Brain microvascular endothelial cell (primary cell): ENCODE results near the gene RPS13.
"Not testable (repeated sequence)": the region's sequence is repeated elsewhere in the genome, so short reads cannot be mapped to it uniquely, and the experiment has no call there.

ENCODE experiments used
- DNase-seq: peaks from one replicate; pipeline ENCODE4 v3.0.0-alpha.2; 2020
- H3K27ac ChIP-seq: fragments of 250-450 bp; sonication (Bioruptor Pico); 2 replicates; pipeline ENCODE4 v1.5.1; 2020; ENCODE audit warnings: mild to moderate bottlenecking, moderate library complexity
- H3K27me3 ChIP-seq: fragments of 250-450 bp; sonication (Bioruptor Pico); replicated peaks from 2 replicates; pipeline ENCODE4 v1.5.1; 2020; ENCODE audit warnings: mild to moderate bottlenecking
- H3K36me3 ChIP-seq: fragments of 250-450 bp; sonication (Bioruptor Pico); replicated peaks from 2 replicates; pipeline ENCODE4 v1.5.1; 2020; ENCODE audit warnings: mild to moderate bottlenecking
- H3K4me3 ChIP-seq: 2 replicates; pipeline ENCODE4 v1.5.1; 2011; ENCODE audit warnings: low read depth, mild to moderate bottlenecking, control low read depth, low read length, moderate library complexity
- in situ Hi-C: cut with HindIII; loops from 2 replicates; pipeline ENCODE4 v1.10.0; 2017; ENCODE audit warnings: low sequenced_read_pairs, low pct_ligation_motif_present
- TF ChIP-seq, protein P1 (sequence below): IDR thresholded peaks from 2 replicates; pipeline ENCODE4 v1.5.1; 2011; ENCODE audit warnings: low read depth, mild to moderate bottlenecking, moderate library complexity, low read length, control low read depth, inconsistent platforms; ENCODE audit errors: missing control alignments

RPS13 gene

DNA sequence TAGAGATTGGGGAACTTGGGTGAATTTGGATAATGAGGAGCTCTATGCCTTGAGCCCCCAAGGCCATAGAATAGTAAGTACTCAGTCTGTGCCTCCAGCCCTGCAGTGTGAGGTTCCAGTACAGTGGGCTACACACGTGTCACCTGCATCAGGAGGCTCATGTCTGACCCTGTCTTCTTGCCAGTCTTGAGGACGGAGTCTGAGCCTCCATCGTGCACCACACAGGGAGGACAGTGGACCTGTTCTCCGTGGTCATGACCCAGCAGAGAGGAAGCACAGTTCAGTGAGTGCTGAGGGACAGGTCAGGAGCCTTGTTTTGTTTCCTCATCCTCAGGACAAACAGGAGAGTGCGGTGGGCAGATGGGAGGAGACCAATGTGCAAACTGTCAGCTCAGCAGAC, 30.8 kb downstream of the RPS13 start:
- in situ Hi-C loops: no loop called here
- Histone ChIP-seq H3K4me3 (no peak overlapping the region), H3K27ac (no peak overlapping the region), H3K36me3 (no peaks in the 10 kb centered on the region), H3K27me3 (no peaks in the 10 kb centered on the region)
- TF ChIP-seq, protein P1, sequence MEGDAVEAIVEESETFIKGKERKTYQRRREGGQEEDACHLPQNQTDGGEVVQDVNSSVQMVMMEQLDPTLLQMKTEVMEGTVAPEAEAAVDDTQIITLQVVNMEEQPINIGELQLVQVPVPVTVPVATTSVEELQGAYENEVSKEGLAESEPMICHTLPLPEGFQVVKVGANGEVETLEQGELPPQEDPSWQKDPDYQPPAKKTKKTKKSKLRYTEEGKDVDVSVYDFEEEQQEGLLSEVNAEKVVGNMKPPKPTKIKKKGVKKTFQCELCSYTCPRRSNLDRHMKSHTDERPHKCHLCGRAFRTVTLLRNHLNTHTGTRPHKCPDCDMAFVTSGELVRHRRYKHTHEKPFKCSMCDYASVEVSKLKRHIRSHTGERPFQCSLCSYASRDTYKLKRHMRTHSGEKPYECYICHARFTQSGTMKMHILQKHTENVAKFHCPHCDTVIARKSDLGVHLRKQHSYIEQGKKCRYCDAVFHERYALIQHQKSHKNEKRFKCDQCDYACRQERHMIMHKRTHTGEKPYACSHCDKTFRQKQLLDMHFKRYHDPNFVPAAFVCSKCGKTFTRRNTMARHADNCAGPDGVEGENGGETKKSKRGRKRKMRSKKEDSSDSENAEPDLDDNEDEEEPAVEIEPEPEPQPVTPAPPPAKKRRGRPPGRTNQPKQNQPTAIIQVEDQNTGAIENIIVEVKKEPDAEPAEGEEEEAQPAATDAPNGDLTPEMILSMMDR: no peak
- no peak for DNase-seq

DNA sequence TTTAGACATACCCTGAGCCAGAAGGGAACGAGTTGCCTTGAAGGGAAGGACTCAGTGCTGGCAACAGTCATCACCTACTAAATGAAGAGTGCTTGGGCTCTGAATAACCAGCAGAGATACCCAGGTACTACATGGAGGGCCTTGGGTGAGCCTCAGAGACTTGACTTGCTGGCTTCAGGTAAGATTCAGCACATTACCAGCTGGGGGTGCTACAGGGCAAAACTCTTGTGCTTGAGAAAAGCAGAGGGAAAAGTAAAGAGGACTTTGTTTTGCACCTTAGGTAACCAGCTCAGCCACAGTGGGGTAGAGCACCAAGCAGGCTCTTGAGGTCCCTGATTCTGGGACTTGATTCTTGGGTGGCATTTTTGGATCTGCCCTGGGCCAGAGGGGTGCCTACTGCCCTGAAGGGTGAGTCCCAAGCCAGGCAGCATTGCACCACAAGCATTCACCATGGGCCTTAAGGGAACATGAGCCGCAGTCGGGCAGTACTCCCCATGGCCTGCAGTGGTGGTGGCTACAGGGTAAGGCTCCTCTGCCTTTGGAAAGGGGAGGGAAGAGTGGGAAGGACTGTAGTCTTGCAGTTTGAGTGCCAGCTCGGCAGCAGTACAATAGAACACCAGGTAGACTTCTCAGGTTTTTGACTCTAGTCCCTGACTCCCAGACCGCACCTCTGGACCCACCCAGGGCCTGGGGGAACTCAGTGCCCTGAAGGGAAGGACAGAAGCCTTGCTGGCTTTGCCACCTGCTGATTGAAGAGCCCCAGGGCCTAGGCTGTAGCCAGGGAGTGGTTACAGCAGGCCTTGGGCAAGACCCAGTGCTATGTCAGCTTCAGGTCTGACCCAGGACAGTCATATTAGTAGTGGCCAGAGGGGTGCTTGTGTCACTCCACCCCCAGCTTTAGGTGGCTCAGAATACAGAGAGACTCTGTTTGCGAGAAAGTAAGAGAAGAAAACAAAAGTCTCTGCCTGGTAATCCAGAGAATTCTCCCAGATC, 40.5 kb downstream of the RPS13 start:
- DNase-seq: no peak
- Histone ChIP-seq H3K36me3 (no peaks in the 10 kb centered on the region), H3K27ac (no peak overlapping the region), H3K27me3 (no peaks in the 10 kb centered on the region), H3K4me3 (no peak overlapping the region)
- in situ Hi-C loops: no loop called here
- TF ChIP-seq, protein P1: peak; percentile 27

DNA sequence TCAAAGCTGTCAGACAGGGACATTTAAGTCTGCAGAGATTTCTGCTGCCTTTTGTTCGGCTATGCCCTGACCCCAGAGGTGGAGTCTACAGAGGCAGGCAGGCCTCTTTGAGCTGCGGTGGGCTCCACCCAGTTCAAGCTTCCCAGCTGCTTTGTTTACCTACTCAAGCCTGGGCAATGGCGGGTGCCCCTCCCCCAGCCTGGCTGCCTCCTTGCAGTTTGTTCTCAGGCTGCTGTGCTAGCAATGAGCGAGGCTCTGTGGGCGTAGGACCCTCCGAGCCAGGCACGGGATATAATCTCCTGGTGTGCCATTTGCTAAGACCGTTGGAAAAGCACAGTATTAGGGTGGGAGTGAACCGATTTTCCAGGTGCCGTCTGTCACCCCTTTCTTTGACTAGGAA, 43.4 kb downstream of the RPS13 start:
- in situ Hi-C loops, DNase-seq, H3K27me3 ChIP-seq, H3K36me3 ChIP-seq, H3K4me3 ChIP-seq, H3K27ac ChIP-seq: not testable (repeated sequence)

DNA sequence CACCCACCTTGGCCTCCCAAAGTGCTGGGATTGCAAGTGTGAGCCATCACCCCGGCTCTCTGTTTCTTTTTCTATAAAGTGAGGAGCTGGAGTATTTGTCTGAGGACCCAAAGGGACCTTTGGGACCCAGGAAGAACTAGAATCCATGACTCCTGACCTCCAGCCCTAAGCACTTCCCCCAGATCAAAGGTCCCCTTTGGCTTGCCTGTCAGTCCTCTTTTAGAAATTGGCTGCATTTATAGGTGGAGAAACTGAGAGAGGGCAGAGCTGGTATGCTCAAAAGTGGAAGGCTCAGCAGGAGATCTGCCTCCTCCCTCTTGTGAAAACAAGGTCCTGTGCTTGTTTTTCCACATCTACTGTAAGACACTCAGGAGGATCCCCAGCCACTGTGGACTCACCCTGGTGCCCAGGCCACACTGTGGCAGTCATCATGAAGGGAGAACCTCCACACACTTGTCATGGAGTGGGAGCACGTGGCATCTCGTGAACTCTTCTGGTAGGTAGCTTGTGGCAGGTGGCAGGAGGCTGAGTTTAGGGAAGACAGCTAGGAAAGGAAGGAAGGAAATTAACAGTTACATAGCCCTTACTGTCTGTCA, 50.9 kb downstream of the RPS13 start:
- no peaks in the 10 kb centered on the region for H3K36me3 ChIP-seq
- in situ Hi-C loops: no loop called here
- TF ChIP-seq, protein P1: no peak

DNA sequence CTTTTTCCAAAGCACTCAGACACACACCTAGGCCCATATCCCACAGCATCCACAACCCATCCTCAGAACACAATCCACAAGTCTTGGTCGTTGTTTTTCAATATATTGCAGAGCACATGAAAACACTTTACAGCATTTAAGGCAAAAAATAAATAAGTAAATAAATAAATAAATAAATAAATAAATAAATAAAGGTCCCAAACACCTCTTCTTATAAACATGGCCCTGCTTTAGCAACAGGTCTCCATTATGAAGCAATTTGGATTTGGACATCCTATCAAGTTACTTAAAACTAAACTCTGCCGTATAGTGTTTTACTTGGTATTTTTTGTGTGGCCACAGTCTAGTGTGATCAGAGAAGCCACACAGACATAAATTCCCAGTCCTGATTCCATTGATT, 52.5 kb downstream of the RPS13 start:
- Histone ChIP-seq H3K36me3 (no peaks in the 10 kb centered on the region), H3K4me3 (no peak overlapping the region), H3K27ac (no peak overlapping the region), H3K27me3 (no peaks in the 10 kb centered on the region)
- DNase-seq: no peak
- in situ Hi-C loops: no loop called here
- TF ChIP-seq, protein P1: no peak

More for the DNA sequence above, 50.9 kb downstream of the RPS13 start:
- Histone ChIP-seq H3K27me3 (no peaks in the 10 kb centered on the region), H3K4me3 (no peak overlapping the region), H3K27ac (no peak overlapping the region)
- no peak for DNase-seq
